GM21528 (cell line): ENCODE results near the gene KRT72.

ENCODE experiments used
- ATAC-seq: cut with Tn5 transposase; IDR thresholded peaks from one replicate; pipeline ENCODE4 v1.9.1; 2021; ENCODE audit warnings: mild to moderate bottlenecking, moderate library complexity; ENCODE audit not compliant: unreplicated experiment, low FRiP score

Gene KRT72

DNA sequence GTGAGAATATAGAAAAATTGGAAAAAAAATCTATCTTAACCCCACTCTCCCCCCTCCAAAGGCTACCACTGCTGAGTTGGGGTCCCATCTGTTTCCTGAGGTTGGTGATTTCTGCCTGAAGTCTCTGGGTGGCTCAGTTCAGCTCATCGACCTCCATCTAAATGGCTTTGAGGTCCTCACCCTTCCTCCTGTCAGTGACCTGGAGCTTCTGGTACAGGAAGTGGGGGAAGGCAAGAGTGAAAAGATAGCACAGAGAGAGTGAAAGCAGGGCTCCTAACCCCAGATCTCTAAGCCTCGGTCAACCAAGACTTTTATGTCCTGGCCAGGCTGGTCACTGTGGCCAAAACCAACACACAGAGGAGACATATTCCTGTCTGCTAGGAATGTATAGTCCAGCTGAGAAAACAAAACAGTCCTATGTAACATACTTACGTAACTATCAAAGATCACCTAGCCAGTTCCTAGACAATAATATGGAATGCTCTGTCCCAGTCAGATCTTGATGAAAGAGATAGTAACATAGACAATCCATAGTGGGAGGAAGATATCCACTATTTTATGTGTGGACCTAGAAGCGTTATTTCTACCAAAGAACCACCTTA, 29.4 kb upstream of the KRT72 start:
- ATAC-seq, result no peak

DNA sequence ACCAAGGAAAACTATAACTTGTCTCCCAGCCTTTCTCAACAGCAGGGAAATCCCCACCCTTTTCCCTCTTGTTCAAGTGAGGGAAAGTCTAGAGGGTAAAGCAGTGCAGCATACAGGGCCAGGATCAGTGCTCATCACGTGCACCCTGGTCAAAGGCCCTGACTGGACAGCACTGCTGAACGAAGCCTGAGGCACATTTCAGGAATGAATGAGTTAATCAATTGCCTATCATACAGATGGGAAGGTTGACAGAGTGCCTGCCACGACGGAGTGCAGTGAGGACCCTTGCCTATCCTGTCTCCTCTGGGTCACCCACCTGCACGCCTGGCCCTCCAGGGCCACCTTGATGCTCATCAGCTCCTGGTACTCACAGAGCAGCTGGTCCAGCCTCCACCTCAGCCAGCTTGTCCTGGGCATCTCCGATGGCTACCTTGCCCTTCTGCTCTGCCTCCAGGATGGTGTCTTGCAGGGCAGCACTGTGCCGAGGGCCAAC, 28.8 kb upstream of the KRT72 start:
- no peak for ATAC-seq

DNA sequence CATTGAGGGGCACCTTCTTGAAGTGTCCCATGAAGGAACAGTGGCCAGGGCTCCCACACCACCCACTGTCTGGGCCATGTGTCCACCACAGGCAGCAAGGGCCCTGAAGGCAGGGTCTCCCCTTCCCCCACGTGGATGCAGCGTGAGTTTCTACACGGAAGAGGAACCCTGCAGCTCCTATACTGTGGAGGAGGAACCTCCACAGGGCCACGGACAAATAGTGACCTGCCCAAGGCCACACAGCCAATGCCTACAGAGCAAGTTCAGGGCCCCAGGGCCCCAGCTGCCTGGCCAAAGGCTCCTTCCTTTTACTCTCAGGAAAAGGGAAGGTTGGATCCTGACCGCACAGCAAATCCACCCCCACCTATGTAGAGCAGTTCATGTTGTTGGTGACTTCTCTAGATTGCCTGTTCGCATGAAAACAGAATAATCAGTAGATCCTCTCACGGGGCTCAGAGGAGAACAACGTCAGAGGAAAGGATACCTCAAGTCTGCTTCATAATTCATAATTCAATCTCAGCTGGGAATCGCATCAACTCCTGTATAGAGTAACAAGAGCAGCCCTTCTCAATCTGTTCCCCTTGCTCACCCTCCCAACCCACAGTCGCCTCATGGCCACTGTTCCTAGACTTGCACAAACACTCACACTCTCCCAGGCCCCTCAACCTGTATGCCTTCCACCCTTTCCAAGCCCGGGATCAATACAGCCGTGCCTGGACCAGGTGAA, 28.2 kb upstream of the KRT72 start:
- ATAC-seq, result no peak

DNA sequence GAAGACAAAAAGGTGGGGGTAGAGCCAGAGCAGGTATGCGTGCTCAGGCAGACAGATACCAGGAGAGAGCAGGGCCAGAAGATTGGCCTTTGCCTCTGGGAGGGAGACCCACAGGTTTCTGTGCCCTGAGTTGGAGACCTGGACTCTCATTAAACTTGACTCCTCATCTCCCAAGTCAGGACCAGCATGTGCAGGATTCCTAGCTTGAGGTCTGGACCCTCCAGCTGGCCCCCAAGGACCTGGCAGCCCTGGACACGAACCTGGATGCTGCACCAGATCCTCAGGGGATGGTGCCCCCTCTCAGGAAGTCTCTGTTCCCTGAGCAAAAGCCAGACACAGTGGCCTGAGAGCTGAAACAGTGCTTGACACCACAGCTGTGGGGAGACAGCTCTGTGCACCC, 27.6 kb upstream of the KRT72 start:
- no peak for ATAC-seq

DNA sequence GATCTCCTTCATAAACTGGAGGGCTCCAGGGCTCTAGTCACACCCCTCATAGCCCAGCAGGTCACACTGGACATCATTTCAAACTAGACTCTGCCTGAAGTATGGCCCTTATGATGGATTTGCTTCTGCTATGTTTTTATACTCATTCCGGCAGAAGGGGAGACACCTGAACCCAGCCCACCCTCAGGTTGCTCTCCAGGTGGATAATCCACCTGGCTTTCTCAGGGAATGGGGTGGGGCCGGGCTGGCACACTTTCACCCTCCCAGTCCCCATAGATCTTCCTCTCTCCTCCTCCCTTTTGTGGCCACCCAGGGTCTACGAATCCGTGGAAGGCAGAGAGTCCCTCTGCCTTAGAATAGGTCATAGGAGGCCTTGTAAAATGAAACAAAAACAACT, 26.8 kb upstream of the KRT72 start:
- no peak for ATAC-seq

DNA sequence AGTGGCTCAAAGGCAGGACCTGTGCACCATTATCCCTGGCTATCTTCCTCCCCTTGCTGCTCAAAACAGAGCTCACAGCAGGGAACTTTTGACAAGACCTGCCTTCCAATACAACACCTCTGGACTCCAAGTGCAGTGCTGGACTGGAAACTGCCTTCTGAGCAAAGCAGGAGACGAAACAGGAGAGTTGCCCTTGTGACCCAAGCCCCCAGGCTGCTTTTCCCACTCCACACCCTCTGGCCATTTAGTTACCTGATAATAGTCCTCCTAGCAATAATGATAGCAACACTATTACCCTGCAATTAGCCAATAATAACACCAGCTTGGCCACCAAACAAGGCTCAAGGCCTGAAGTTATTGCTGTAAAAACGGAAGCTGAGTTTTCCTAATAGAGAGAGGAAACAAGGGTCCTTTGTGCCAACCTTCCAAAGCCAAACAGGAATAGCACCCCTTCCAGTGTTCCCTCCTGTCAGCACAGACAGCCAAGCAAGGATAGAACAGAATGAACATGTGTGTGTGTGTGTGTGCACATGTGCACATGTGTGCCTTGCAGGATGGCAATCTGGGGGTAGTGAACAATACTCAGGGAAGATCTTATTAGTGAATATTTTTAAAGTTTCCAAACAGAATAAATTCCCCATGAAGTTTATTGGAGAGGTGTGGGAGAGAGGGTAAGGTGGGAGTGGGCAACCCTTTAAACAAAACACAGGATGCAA, 26.3 kb upstream of the KRT72 start:
- no peak for ATAC-seq

DNA sequence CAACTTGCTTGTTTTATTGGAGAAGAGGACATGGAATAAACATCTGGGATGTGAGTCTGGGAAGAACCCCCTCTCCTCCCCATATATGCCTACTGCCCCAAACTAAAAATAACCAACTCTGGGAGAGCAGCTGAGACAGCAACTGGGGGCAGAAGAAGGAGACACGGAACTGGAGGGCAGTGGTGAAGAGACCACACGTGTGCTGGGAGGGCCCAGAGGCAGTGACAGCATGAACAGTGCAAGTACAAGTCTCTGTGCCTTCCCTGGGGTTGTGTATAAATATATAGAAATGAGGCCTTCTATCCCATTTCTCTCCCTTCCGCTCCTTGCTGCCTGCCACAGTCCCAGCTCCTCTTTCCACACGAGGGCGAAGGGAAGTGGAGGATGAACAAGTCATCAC, 21.1 kb upstream of the KRT72 start:
- no peak for ATAC-seq

DNA sequence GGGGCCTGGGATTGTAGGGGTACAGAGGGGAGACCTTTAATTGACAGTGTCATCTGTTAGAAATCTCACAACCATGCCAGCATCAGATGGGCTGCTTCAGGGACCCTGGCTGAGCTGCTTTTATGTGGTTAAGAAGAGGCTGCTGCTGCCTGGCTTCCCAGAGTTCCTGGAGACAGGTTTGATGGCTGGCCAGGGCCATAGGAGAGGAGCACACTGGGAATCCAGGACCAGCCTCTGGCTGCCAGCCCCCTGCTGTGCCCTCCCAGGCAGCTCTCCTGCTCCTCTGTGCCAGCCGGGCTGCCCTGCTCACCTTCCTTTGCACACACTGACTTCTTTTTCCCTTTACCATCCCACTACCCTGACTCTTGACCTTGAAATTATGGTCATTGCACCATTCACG, 17.6 kb upstream of the KRT72 start:
- ATAC-seq, result no peak

DNA sequence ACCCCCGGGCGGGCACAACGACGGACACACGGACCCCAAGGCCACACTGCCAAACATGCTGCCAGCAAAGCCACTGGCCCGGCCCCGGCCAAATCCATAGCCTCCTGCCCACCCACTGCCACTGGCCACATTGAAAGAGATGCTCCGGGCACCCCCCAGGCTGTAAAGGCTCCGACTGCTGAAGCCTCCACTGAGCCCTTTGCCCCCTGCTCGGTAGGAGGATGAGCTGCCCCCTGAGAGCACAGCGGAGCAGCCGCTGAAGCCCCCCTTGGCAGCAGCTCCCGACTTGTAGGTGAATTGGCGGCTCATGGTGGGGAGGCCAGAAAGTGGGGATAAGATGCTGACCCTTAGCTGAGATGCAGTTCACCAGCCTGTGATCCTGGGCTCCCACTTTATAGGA, 17.0 kb upstream of the KRT72 start, which contains the start of gene KRT73:
TSS of gene KRT73 (minus strand) at position 344 of the 400 bp plus-strand sequence. CDS start at position 309, 35 bp downstream.
- ATAC-seq, result no peak

DNA sequence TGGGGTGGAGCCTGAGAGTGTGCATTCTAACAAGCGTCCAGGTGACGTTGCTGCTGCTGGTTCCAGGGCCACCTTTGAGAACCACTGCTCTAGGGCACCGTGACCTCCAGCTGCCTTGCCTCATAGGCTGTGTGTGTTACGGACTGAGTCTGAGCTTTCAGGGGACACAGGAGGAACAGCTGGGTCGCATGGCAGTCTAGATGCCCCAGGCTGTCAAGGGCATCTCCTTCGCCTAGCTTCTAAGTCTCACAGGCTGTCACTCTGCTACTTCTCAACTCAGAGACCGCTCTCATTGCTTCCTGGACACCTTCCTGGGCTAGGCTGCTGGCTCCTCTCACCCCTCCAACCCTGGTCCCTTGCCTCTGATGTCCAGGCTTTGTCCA, 16.1 kb upstream of the KRT72 start:
- no peak for ATAC-seq

DNA sequence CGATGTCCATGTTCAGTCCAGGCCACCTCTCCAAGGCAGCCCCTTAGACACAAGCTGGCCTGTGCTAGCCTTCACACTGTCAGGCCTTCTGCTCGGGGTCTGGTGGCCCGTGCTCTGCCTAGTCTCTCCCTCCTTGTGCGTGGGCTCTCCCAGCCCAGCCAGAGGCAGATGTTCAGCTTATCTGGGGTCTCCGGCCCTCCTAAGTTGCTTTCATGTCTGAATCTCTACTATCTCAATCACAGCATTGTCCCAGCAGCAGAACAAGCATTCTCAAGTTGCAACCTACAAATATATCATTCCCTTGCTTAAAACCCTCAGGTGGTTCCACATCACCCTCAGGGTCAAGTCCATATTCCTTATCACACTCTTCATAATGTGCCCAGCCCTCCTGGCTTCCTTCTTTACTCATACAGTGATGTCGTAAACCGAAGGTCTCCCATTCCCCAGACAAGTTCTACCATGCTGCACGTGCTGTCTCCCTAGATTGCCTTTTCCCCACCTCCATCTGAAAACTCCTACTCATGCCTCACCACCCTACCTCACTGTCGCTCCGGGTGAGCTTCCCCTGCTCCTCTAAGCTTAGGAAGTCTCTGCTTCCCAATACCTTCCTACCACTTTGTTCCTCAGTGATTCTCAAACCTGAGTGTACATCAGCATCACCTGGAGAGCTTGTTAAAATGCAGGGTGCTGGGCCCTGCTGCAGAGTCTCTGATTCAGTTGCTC, 15.6 kb upstream of the KRT72 start:
- ATAC-seq, result no peak

DNA sequence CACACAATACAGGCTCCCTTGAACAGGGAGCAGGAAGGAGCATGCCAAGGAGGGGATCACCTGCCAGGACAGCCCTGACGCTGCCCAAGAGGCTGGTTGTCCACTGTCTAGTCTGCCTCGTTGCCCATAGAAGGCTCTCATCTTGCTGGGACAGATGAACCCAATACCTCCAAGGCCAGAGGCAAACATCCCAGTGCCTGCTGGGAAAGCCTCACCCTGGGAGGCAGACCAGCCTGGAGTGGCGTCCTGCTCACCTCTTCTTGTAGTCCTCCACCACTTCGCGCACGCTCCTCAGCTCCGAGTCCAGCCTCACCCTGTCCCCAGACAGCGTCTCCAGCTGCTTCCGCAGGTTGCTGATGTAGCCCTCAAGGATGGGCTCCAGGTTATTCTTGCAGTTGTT, 14.6 kb upstream of the KRT72 start:
- ATAC-seq, result no peak

DNA sequence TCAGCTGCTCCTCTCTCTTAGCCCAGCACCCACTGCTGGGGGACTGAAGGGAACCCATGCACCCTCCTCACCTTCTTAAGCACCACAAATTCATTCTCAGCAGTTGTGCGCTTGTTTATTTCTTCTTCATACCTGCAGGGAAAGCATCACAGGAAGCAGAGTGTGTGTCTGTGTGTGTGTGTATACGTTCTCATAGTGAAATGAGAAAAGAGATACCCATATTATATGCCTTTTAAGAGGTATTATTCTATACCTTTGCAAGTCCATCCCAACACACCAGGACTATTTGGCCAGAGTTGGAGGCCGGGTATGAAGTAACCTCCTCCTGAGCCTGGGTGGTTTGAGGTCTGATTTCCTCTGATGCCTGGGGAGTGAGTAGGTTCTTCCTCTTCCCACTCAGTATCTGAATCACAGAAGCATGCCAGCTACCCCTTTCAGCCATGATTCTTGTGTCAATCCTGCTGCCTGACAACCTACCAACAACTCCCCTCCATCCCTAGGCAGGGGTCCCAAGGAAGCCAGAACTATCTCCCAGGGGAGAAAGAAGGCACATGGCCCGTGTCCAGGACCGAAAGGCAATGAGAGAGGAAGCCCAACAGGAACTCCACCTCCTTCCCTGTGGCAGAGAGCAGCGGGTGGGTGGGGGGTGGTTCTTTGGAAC, 14.1 kb upstream of the KRT72 start:
- ATAC-seq, result no peak

DNA sequence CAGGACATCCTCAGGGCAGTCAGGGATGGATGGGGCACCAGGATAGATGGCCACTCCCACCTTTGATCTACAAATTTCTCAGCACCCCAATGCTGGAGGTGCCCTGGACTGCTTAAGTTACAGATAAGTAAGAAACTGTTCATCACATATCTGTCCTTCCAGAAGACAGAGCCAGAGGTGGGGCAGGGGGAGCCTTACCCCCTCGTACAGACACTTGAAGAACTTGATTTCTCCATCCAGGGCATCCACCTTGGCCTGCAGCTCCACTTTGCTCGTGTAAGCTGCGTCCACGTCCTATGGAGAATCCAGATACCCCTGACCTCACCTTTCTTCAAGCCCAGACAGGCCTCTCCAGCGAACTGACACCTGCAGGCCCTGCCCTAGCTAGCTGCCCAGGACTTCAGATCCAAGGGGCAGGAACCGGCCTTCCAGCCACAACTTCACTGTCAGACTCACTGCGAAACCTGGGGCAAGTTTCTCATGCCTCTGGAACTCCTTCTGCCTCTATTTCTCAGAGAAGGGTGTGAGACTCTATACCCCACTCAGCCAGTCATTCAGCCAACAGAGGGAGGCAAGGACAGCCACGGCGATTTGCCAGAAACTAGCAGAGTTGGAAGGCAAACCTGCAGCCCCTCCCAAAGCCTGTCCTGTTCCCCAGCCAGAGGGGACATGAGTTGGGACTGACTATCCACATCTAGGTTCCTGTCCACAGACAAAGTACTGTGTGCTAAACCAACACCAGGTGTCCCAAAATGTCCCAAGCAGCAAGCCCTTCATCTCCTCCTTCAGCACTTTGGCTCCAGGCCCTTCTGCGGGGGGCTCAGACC, 13.3 kb upstream of the KRT72 start:
- ATAC-seq, result no peak

DNA sequence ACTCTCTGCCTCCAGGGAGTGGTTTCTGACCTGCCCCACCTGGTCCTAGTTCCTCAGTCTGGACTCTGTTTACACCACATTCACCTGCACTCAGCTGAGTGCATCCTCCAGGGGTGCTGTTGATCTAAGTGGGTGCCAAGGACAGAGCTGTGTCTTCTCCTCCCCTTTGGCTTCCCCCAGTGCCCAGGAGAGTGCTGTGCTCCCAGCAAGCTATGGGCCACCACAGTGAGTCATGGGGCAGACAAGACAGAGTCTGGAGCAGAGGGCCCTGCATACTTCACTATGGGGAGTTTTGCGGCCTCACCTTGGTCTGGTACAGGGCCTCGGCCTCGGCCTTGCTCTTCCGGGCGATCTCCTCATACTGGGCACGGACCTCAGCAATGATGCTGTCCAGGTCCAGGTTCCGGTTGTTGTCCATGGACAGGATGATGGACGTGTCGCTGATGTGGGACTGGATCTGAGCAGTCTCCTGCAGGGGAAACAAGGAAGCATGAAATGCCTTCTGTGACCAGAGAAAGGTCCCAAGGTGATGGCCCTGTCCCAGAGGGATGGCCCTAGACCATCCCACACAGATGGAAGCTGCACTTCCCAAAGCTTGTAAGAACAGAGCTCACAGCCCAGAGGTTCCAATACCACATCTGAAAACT, 12.2 kb upstream of the KRT72 start:
- ATAC-seq, result no peak

DNA sequence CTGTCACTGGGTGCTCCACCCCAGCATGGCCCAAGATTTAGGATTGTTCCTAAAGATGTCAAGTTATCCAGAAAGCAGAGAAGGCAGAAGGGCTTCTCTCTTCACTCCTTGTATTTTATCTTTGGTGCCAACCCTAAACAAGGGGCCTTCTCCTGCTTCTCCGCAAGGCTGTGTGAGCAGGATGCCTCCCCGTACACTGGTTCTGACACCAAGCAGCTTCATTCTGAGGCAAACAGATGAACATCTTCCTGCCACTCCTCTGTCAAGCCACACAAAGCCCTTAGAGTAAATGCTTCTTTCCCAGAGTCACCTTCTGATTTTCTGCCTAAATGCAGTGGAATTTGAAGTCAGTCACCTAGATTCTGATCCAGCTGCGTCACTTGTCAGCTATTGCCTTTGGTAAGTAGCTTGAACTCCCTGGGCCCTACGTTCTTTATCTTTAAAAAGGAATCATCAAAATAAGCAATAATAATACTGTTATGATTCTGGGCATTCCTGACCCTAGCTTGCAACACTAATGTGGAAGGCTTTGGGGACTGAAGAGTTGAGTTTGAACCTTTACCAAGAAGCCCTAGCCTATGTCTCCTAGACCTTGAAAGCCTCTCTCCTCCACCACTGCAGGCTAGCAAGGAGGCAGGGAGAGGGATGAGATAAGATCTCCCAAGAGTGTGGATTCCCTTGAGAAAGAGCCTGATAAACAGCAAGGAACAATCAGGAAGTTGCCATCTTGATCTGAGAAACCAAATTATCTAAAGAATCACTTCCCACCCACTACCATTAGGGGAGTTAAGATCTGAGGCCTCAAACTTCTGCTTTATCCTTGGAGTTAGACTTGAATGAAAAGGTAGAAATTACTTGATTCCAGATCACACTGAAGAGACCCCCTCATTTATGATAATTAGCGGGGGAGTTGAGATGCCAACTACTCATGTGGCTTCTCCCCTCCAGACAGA, 11.4 kb upstream of the KRT72 start:
- ATAC-seq, result no peak

DNA sequence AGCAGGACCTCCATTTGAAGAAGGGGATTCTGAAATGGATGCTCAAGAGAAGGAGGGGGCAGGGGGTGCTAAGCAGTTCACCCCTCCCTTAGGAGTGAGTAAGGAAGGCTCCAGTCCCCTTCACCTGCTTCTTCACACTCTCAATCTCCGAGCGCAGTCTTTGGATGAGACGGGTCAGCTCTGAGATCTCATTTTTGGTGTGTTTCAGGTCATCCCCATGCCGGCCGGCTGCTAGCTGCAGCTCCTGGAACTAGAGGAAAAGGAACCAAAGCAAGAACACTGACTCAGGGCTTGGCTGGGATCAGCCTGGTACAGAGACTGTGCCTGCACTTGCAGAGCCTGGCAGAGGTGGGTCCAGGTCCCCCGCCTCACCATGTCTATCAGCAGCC, 9.8 kb upstream of the KRT72 start:
- ATAC-seq, result no peak
